GM12874 (cell line): ENCODE data around the gene HOMEZ.

Experiments used
- TF ChIP-seq, protein P1 (sequence below): IDR thresholded peaks from 2 replicates; pipeline ENCODE4 v1.5.1; 2011; ENCODE audit warnings: low read depth, mild to moderate bottlenecking, control low read depth, low read length, moderate library complexity; ENCODE audit not compliant: insufficient read depth

Gene HOMEZ

DNA sequence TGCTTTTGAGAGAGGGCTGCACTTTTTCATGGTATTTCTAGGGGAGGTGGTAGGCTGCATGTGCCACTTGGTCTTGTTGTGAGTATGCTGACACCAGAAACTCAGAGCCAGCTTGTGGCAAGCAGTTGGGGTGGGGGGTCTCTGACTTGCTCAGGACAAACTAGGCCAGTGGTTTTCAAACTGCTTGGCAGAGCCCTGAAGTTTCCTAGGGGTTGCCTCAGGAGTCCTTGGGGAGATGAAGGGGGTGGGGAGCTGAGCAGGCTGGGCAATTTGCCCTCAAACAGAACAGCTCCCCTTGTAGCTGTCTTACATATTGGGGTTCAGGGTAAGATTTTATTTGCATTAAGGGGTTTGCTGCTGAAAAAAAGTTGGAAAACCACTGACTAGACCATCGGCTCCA lies 24.6 kb upstream of the HOMEZ start:
- TF ChIP-seq, protein P1, sequence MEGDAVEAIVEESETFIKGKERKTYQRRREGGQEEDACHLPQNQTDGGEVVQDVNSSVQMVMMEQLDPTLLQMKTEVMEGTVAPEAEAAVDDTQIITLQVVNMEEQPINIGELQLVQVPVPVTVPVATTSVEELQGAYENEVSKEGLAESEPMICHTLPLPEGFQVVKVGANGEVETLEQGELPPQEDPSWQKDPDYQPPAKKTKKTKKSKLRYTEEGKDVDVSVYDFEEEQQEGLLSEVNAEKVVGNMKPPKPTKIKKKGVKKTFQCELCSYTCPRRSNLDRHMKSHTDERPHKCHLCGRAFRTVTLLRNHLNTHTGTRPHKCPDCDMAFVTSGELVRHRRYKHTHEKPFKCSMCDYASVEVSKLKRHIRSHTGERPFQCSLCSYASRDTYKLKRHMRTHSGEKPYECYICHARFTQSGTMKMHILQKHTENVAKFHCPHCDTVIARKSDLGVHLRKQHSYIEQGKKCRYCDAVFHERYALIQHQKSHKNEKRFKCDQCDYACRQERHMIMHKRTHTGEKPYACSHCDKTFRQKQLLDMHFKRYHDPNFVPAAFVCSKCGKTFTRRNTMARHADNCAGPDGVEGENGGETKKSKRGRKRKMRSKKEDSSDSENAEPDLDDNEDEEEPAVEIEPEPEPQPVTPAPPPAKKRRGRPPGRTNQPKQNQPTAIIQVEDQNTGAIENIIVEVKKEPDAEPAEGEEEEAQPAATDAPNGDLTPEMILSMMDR, result no peak

DNA sequence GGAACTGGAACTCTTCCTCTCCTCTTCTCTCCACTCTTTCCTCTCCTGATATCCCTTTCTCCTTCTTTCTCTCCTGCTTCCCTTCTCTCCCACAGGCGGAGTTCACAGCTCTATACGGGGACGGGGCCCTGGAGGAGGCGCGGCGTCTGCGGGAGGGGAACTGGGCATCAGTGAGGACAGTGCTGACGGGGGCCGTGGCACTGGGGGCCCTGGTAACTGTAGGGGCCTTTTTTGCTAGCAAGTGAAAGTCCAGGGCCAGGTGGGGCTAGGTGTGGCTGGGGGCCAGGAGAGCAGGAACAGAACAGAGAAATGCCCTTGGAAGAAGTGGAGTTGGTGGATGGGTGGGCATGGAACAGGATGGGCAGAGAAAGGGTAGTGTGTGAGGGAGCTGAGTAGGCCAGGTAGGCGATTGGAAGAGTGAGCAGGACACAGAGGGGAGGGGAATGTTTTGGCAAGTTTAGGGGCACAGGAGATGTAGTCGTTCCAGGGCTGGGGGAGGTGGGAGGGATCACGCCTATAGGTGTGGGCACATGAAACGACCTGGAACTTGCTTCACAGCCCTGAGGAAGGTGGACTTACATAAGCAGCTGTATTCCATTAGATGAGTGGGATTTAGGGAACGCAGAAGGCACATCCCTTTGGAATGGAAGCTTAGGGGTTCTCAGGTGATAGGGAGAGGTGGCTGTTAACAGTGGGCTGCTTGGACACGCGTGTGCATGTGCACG lies 23.0 kb upstream of the HOMEZ start:
- TF ChIP-seq, protein P1, result no peak

DNA sequence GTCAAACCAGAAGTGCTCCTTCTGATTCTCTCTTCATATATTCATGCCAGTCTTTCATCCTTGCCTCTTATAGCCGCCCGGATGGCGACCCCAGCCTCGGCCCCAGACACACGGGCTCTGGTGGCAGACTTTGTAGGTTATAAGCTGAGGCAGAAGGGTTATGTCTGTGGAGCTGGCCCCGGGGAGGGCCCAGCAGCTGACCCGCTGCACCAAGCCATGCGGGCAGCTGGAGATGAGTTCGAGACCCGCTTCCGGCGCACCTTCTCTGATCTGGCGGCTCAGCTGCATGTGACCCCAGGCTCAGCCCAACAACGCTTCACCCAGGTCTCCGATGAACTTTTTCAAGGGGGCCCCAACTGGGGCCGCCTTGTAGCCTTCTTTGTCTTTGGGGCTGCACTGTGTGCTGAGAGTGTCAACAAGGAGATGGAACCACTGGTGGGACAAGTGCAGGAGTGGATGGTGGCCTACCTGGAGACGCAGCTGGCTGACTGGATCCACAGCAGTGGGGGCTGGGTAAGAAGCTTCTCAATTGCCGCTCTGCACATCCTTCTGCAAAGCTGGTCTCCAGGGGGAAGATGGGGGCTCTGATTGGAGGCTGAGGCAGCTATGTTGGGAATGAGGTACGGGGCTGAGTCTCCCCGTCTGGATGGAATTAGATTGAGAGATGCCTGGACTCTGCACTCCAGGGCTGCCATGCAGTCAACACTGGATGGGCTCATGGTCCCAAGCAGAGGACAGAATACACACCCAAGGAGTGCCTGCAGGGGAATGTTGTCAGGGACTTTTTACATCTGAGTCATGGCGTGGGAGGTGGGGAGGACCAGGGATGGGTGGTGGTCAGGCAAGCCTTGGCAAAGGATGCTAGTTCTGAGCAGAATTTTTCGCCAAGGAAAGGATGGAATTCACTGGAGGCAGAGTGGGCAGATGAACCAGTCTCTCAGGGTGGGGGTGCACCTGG lies 22.0 kb upstream of the HOMEZ start:
- TF ChIP-seq, protein P1, result no peak

DNA sequence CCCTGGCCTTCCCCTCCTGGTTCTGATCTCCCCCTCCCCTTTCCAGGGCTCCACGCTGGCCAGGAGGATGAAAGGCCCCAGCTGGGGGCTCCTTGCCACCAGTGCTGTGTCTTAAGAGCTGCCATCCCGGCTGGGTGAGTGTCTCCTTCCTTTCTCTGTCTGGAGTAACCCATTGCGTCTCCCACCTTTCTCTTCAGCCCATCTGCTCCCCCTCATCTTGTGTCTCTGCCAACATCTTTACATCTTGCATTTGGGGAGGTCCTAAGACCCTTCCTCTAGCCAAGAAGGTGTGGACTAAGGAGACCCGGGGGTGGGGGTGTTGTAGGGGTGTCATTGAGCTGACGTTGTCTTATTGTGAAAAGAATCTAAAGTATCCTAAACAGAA lies 21.2 kb upstream of the HOMEZ start:
- TF ChIP-seq, protein P1, result no peak

DNA sequence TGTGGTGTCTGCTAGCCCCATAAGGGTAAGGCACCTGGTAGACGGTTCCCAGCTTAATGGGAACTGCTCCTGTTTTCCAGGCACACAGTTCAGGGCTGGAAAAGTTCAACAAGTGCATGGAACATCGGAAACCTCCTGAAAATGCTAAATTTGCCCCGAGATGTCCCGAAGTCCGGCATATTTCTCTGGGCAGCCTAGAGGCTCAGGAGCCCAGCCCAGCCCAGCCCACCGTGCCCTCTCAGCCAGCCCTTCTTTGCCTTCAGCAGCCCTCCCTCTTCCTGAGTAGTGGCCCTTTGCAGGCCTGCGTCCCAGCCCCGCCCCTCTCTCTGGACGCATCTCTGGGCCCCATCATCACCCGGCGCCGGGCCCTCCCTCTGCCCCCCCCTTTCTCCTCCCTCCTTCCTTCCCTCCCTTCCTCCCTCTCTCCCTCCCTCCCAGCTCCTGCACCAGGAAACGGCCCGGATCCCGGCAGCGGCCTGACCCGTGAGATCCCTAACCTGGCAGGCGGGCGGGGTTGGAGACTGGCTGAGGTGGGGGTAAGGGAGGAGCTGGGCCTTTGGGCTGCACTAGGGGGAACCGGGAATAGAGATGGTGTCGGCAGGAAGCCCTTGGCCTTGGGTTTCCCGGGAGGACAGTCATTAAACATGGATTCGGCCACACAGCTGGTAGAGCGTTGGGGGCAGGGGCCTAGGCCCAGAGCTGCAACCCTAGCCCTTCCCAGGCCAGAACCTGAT lies 20.6 kb upstream of the HOMEZ start, which contains the start of gene BCL2L2:
TSS of gene BCL2L2 (plus strand) at position 422 of the 734 bp plus-strand sequence. CDS start 935 bp downstream, outside the sequence.
- TF ChIP-seq, protein P1, result no peak

DNA sequence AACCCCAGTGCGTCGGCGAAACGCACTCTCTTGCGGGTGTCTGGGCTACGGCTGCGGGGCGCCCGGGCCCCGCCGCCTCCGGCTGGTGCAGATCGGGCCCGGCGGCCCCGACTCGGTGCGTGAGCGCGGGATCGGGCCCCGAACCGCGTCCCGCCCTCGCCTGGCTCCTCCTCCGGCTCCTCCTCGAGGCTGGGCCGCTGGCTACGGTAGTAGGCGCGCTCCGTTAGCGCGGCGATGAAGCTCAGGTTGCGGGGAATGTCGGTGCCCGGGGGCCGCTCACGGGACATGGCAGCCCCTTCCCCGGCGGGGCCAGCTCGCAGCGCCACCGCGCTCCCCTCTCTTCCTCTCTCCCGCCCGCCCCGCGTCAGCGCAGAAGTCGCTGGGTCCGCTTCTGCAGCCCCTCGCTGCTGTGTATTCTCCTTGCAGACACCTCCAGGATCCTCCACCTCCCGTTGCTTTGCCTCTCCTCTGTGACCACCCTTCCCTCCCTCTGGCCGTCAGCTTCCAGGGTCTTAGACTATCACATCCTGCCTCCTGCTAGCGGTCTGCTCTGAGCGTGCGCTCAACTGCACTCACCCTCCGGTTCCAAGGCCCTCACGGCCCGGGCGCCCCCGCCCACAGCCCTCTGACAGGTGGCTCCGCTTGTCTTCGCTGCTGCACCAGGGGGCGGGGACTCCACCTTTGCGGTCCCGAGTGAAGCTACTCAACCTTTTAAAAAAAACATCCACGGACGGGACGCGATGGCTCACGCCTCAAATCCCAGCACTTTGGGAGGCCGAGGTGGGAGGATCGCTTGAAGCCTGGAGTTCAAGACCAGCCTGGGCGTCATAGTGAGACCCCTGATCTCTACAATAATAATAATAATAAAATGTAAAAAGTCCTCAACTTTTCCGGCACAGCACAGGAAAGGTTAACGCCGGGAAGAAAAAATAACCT lies 16.6 kb upstream of the HOMEZ start, which contains the start of gene PPP1R3E:
TSS of gene PPP1R3E (minus strand) at position 570 of the 936 bp plus-strand sequence. CDS start at position 287, 283 bp downstream.
- TF ChIP-seq, protein P1, result no peak
